ENCODE results near the gene RBL1.
"Not testable (repeated sequence)": the region's sequence is repeated elsewhere in the genome, so short reads cannot be mapped to it uniquely, and the experiment has no call there.

Gene RBL1, protein sequence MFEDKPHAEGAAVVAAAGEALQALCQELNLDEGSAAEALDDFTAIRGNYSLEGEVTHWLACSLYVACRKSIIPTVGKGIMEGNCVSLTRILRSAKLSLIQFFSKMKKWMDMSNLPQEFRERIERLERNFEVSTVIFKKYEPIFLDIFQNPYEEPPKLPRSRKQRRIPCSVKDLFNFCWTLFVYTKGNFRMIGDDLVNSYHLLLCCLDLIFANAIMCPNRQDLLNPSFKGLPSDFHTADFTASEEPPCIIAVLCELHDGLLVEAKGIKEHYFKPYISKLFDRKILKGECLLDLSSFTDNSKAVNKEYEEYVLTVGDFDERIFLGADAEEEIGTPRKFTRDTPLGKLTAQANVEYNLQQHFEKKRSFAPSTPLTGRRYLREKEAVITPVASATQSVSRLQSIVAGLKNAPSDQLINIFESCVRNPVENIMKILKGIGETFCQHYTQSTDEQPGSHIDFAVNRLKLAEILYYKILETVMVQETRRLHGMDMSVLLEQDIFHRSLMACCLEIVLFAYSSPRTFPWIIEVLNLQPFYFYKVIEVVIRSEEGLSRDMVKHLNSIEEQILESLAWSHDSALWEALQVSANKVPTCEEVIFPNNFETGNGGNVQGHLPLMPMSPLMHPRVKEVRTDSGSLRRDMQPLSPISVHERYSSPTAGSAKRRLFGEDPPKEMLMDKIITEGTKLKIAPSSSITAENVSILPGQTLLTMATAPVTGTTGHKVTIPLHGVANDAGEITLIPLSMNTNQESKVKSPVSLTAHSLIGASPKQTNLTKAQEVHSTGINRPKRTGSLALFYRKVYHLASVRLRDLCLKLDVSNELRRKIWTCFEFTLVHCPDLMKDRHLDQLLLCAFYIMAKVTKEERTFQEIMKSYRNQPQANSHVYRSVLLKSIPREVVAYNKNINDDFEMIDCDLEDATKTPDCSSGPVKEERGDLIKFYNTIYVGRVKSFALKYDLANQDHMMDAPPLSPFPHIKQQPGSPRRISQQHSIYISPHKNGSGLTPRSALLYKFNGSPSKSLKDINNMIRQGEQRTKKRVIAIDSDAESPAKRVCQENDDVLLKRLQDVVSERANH

DNA sequence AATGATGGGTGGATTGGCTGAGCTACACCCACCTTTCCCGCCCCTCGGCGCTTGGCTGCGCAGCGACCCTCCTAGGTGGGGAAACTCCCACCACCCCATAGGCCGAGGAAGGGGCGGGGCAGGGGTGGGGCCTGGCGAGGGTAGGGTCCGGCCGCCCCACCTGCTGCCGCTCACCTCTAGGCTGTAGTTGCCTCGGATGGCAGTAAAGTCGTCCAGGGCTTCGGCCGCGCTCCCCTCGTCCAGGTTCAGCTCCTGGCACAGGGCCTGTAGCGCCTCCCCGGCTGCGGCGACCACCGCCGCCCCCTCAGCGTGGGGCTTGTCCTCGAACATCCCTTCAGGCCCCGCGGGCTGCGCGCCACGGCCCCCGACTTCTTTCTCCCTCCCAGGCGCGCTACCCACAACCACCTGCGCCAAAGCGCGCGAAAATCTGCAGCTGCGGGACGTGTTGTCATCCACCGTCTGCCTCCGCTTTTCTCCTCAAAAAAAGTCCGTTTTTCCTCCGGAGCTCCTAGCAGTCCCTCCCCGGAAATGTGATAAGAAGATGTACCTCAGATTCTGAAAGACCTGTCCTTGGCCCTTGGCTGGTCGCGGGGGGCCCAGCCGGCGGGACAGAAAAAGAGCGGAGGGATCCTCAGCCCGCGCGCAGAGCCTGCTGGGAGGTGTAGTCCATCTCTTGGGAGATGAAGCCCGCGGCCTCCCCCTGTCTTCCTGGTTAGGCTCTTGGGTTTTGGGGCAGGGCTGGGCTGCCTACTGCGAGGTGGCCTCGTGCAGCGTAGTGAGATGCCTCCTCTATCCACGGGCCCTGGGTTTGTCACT lies at the start of gene RBL1:
TSS of gene RBL1 (minus strand) at position 399 of the 816 bp plus-strand sequence. CDS start at position 330, 69 bp downstream.
- DNase-seq (ENCODE audit: low spot score), result peak; percentile 77

DNA sequence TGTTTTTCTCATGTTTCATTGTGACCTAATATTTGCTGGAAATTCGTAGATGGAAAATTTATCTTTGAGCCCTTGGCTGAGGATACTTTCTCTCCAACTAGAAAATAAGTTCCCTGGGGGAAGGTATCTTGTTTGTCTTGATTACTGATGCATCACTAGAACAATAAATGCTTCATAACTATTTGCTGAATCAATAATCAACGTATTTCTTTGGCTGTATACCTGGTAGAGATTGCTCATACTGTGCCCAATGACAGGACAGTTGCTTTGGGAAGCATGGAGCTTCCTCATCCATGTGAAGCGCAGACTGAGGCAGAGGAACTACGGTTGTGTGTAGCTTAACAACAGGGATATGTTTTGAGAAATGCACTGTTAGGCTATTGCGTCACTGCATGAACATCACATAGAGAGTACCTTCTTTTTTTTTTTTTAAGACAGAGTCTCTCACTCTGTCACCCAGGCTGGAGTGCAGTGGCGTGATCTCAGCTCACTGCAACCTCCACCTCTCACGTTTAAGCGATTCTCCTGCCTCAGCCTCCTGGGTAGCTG lies 49.1 kb upstream of the RBL1 start:
- DNase-seq (ENCODE audit: low spot score), result no peak

DNA sequence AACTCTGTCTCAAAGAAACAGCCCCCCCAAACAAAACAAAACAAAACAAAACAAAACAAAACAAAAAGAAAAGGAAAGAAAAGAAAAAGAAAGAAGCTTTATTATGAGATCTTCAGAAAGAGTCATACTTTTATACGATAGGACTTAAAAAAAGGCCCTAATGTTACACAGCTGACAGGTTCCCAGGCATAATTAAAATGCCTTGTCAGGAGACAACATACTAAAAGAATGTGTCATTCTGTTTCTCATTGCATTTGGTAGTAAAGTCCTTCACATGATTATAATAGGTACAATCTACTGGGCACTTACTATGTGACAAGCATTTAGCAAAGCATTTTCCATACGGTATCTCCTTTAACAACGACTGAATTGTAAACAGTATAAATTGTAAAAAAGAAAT lies 46.9 kb upstream of the RBL1 start:
- DNase-seq (ENCODE audit: low spot score), result no peak

DNA sequence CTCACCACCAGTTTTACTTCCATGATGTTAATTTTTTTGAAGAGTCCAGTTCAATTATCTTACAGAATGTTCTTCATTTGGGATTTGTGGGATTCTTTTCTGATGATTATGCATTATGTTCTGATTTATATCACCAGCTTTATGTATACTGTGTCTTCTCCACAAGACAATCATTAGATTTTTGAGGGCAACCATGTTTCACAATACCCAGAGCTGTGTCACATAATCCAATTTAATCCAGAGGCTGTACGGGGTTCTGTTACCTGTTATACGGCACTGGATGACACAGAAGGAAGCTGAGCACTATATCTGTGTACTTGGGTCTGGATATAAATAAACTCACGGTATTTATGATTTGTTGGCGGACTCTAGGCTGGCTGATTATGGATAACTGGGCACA lies 41.8 kb upstream of the RBL1 start:
- DNase-seq (ENCODE audit: low spot score), result no peak

DNA sequence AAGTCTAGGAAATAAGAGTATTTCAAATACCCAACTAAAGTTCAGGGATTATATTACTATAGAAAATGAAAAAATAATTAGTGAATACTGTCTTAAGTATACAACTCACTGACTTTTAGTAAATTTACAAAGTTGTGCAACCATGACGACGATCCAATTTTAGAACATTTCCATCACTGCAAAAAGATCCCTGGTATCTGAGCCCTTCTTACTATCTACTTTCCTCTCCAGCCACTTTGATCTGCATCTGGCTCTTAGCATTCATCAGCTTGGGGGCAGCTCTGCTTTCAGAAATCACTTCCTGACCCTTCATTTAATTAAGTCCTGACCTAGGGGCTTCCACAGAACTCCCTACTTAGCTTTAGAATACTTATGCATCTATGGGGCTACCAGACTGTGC lies 38.2 kb upstream of the RBL1 start:
- DNase-seq (ENCODE audit: low spot score), result no peak

DNA sequence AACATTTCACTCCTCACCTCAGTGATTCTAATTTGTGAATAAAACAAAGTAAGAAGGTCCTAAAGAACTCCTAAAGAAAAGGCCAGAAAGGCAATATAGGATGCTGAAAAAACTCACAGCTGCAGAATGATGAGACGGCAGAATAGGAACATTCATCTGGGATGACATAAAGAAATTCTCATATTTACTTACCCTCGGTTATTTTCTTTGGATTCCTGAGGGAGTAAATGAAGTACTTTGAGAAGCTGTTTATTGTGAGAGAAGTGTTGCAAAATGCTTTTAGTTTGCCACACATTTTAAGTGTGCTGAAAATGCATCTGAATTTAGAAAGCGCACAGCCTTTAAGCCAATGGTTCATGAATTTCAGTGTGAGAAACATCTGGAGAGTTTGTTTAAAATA lies 35.7 kb upstream of the RBL1 start:
- no peak for DNase-seq (ENCODE audit: low spot score)

DNA sequence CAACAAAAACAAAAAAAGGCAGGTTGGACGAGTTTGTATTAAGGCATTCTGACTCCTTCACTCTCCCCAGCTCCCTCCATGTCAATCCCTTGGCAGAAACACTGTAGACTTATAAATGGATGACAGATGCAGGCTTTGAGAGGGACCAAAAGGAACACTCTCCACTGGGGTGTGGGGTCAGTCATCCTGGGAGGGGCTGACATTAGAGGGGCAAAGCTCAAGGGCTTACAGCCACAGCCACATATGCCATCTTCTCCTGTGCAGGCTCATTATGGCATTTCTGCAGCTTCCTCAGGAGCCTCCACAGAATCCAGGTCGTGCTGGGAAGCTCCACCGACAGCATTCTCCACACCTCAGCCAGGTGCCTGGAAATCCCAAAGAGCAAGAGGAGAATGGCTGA lies 33.0 kb upstream of the RBL1 start:
- DNase-seq (ENCODE audit: low spot score), result no peak

DNA sequence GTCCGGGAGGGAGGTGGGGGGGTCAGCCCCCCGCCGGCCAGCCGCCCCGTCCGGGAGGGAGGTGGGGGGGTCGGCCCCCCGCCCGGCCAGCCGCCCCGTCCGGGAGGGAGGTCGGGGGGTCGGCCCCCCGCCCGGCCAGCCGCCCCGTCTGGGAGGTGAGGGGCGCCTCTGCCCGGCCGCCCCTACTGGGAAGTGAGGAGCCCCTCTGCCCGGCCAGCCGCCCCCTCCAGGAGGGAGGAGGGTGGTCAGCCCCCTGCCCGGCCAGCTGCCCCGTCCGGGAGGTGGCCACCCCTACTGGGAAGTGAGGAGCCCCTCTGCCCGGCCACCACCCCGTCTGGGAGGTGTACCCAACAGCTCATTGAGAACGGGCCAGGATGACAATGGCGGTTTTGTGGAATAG lies 30.5 kb upstream of the RBL1 start:
- DNase-seq (ENCODE audit: low spot score), result not testable (repeated sequence)

DNA sequence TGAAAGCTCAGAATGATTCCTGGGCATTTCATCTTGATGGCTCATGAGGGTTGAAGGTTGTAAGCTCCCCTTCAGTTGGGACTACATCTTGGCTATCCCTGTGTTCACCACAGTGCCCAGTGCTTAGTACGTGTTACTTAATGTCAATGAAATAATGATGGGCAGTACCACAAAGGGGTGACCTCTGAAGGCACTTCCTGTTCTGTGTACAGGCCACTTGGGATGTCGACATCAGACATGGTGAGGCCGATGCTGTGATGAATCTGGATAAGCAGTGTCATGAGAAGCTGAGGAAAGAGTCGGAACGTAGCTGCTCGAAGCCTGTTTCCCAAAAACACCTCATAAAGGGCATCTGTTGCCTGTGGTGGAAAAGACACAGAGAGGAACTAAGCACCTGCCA lies 27.6 kb upstream of the RBL1 start:
- no peak for DNase-seq (ENCODE audit: low spot score)

DNA sequence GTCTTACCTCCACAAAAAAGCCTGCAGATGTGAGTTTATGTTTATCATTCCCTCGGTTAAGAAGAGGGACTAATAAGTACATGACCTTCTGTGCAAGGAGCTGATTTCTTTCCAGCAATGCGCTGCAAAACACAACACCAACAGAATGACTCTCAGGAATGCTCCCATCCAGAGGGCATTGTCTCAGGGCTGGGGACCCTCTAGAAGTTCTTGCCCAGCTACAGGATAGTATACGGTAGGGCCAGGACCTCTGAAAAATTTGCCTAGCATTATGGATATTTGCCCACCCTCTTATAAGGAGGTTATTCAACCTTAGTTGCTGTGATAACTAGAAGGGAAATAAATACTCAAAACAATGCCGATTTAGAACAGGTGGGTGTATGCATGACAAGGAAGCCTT lies 24.7 kb upstream of the RBL1 start:
- DNase-seq (ENCODE audit: low spot score), result no peak

DNA sequence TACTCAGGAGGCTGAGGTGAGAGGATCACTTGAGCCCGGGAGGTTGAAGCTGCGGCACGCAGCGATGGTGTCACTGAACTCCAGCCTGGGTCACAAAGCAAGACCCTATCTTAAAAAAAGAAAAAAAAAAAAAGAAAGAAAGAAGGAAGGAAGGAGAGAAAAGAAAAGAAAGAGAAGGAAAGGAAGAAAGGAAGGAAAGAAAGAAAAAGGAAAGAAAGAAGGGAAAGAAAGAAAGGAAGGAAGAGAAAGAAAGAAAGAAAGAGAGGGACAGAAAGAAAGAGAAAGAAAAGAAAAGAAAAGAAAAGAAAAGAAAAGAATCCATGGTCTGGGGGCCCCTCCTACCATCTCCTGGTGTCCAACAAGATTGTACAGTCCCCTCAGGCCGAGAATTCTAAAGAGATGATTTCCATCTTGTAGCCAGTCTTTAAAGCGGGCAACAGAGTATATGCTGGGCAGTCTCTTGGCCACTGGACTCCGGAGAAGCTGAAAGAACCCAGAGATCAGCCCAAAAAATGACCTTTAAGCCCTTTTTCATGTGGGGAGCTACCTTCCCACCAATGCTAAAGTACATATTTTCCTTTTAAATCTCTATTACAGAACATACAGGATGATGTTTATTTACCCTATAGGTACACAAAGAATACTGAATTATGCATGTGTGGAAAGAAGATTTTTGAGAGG lies 23.7 kb upstream of the RBL1 start:
- no peak for DNase-seq (ENCODE audit: low spot score)

DNA sequence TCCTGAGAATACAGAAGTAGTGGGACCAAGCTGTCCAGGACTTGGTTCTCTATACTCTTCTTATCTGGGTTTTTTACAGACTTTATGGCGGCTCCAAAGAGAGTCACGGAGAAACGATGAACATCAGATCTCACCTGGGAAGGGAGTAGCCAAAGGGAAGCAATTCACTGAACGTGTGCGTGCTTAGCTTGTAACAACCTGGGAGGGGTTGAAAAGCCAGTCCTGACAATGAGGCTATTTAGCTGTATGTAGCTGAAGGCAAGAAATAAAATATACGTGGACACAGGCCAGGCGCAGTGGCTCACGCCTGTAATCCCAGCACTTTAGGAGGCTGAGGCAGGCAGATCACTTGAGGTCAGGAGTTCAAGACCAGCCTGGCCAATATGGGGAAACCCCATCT lies 18.2 kb upstream of the RBL1 start:
- no peak for DNase-seq (ENCODE audit: low spot score)

DNA sequence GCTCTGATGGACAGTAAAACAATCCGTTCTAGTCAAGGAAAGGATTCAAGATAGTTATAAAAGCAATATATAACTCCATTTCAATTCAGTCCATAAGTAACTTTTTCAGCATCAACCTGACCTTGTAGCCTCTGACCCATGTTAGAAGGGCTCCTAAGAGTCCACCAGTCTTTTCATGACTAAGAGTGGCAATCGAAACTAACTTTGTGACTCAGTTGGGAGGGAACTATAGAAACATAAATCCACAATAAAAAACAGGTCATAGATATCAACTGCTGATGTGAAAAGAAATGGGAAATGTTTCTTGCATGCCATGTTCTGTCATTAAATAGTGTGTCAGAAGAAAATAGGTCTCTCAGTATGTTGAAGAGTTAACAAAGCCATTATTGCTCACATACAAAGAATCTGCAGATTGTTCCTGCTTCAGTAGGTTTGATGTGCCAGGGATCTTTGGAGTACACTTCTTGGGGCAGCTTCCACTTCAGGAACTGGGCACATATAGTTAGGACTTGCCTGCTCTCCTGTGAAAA lies 16.2 kb upstream of the RBL1 start:
- DNase-seq (ENCODE audit: low spot score), result no peak

DNA sequence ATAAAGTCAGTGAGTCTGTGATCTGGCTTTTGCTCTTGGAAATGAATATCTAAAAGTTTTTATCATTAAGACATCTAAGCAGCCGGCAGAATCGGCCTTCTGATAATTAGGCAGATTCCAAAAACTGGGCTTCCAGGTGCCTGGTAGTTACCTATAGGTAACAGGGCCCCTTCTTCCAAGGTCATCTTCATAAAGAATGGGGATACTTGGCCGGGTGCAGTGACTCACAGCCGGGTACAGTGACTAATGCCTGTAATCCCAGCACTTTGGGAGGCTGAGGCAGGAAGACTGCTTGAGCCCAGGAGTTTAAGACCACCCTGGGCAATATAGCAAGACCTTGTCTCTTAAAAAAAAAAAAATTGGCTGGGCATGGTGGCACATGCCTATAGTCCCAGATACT lies 12.9 kb upstream of the RBL1 start:
- DNase-seq (ENCODE audit: low spot score), result no peak

DNA sequence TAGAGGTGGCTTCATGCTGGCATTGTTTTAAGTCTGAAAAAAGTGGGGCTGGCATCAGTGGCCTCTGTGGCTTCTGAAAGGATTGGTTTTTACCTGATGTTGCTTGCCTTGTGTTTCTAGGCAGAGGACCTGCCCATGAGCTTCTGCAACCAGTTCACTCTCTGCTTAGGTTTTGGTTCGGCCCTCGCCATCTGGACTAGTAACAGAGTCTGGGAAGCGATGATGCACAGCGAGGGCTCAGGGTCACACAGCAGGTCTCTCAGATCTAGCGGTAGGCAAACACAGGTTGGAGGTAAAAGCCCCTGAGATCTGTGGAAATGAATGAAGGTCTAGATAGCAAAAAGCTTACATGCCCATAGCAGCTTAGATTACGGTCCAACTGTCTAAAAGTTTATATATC lies 6.8 kb upstream of the RBL1 start:
- no peak for DNase-seq (ENCODE audit: low spot score)

DNA sequence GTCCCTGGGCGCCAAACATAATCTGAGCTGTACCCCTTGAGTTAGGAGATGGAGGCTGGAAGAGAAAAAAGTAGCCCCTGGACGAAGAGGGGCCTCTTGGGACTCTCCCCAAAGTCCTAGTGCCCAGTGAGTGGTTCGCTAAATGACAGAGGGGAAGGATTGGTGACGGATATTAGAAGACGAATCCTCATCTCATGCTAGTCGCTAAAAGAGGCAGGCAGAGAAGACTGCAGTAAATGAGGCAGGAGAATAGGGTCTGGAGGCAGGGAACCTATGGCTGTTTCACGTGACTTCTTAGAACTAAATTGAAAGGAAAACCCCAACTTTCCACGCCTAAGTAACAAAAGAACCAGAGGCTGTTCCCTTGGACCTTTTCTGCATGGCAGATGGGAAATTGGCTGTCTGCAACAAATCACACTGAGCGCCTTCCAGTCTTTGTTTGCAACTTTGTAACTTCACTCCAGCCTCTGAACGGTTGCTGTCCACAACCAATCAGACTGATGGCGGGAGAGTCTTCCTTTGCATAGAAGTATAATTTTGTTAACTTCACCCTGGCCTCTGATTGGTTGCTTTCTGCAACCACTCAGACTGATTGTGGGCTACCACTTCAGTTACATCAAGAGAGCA lies 731 bp upstream of the RBL1 start:
- DNase-seq (ENCODE audit: low spot score), result no peak

DNA sequence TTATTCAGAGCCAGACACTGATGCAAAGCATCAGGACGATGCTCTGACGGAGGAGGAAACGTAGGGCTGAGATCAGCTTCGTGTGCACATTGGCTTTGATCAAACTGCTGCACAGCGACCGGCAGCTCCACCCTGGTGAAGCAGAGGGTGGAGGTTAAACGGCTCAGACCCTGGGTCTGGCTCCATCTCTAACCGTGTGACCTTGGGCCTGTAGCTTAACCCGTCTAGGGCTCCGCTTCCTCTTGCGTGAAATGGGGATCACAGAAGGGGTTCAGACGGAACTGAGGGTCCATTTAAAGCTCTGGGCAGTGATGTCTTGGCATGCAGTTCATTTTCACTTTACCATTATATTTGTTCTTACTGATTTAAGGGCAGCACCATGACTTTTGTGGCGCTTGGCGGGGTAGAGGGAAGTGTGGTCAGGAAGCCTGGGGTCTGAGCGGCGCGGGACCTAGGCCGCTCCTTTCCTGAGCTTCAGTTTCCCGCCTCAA lies 644 bp downstream of the RBL1 start:
- DNase-seq (ENCODE audit: low spot score), result peak; percentile 25

DNA sequence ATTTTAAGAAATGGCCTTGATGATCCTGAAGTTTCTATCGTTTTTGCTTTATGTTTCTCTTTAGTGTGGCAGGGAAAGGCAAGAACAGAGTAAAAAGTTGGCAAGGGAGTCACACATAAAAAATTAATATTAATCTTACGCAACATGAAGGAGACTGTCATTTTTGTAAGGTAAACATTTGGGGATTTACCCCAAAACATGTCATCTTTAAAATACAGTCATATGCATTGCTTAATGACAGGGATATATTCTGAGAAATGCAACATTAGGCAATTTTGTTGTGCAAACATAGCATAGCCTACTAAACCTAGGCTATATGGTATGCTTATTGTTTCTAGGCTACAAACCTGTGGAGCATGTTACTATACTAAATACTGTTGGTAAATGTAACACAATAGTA lies 5.4 kb downstream of the RBL1 start:
- no peak for DNase-seq (ENCODE audit: low spot score)

DNA sequence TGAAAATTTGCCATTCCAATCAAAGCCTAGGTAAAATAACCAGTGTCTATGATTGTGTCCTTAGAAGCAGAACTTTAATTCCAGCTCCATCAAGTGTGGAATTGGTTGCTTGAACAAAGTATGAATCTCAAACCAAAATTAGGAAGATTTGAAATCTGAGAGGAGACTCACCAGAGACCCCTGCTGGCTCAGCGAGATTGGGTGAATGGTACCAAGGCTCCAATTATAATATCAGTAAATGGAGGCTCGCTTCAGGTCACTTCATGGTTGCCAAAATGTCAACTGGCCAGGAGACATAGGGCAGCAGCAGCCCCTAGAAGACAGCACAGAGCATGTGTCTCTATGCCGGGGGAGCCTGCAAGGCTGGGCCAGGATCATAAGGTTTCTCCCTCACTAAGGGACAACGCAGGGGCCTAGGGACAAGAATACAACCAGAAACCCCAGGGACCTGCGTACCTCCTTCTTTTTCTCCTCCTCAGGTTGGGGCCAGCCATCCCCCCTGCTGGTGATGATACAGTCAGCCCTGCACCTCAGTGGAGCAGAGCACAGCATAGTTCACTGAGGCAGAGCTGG lies 14.0 kb downstream of the RBL1 start:
- DNase-seq (ENCODE audit: low spot score), result no peak

DNA sequence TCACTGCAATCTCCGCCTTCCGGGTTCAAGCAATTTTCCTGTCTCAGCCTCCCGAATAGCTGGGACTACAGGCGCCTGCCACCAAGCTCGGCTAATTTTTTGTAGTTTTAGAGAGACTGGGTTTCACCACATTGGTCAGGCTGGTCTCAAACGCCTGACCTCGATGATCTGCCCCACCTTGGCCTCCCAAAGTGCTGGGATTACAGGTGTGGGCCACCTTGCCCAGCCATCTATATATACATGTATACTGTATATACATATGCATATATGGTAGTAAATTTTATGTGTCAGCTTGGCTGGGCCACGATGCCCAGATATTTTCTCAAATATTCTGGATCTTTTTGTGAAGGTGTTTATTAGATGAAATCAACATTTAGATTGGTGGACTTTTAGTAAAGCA lies 18.8 kb downstream of the RBL1 start:
- DNase-seq (ENCODE audit: low spot score), result no peak
